ENCODE results near the gene TNFAIP3. TPM values are rescaled to one million over a fixed set of nuclear protein-coding genes. Genes with fewer than 3 reads are reported as not detected.

Gene TNFAIP3
- total and polyA plus RNA-seq, 2 experiments from 2014 or later: 73.4 to 141 TPM

DNA sequence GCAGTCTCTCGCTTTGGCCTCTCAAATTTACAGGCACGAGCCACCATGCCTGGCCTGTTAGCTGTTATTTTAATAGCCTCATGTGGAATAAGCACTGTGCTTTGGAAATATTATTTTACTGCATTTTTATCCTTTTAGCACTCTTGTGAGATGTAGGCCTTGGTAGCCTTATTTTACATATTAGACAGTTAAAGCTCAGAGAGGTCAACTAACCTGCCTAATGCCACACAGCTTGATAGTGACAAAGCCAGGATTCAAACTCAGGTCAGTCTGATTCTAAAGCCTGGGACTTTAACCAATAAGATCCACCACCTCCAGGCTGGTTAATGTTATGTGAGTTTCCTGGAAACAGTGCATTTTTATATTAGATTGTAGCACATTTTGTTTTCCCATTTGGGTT lies 9.5 kb downstream of the TNFAIP3 start:
- H4K20me1 ChIP-seq (ENCODE audit: insufficient read depth, poor library complexity, severe bottlenecking): no peaks in the 10 kb centered on the region
- H3K4me3 ChIP-seq: no peak overlapping the region
- H2AFZ ChIP-seq: no peak overlapping the region
- H3K36me3 ChIP-seq (replicated peaks; ENCODE audit: insufficient read depth, low read depth): peaks cover 6% of the 10 kb centered on the region
- 95% methylated on average over 2 of the region's 2 CpGs for WGBS (ENCODE audit: low lambda C conversion rate, missing lambda C conversion rate)
- H3K27ac ChIP-seq: no peak overlapping the region
- H3K9me2 ChIP-seq (replicated peaks; ENCODE audit: insufficient read depth): no peaks in the 10 kb centered on the region
- no peaks in the 10 kb centered on the region for H3K9me3 ChIP-seq (ENCODE audit: low read depth)
- H3K4me2 ChIP-seq: no peak overlapping the region
- H3K79me2 ChIP-seq: peaks cover 17% of the 10 kb centered on the region
- DNase-seq (ENCODE audit: low spot score): no peak
- TF ChIP-seq EZH2phosphoT487 (IDR thresholded peaks at IDR 0.05; ENCODE audit: low read depth, severe bottlenecking, unreplicated experiment) (no peak), EZH2 (IDR thresholded peaks at IDR 0.05; ENCODE audit: borderline replicate concordance) (no peak), CTCF (IDR thresholded peaks at IDR 0.05; ENCODE audit: poor library complexity) (no peak)
- H3K4me1 ChIP-seq (ENCODE audit: insufficient read depth): peaks cover 5% of the 10 kb centered on the region
- H3K27me3 ChIP-seq: no peaks in the 10 kb centered on the region

- no peak overlapping the region for H3K4me3 ChIP-seq
- no peaks in the 10 kb centered on the region for H3K27me3 ChIP-seq
- H3K27ac ChIP-seq: no peak overlapping the region
- no peaks in the 10 kb centered on the region for H4K20me1 ChIP-seq (ENCODE audit: insufficient read depth, poor library complexity, severe bottlenecking)
- no peak for DNase-seq (ENCODE audit: low spot score)
- H3K9me3 ChIP-seq (ENCODE audit: low read depth): no peaks in the 10 kb centered on the region
- peaks cover 12% of the 10 kb centered on the region for H3K79me2 ChIP-seq
- H3K36me3 ChIP-seq (replicated peaks; ENCODE audit: insufficient read depth, low read depth): peaks cover under 1% of the 10 kb centered on the region
- 89% methylated on average over 3 of the region's 3 CpGs for WGBS (ENCODE audit: low lambda C conversion rate, missing lambda C conversion rate)
- H2AFZ ChIP-seq: no peak overlapping the region
- TF ChIP-seq EZH2phosphoT487 (IDR thresholded peaks at IDR 0.05; ENCODE audit: low read depth, severe bottlenecking, unreplicated experiment): no peak
- no peak for TF ChIP-seq EZH2 (IDR thresholded peaks at IDR 0.05; ENCODE audit: borderline replicate concordance)
- TF ChIP-seq CTCF (IDR thresholded peaks at IDR 0.05; ENCODE audit: poor library complexity): no peak
- peaks cover 5% of the 10 kb centered on the region for H3K4me1 ChIP-seq (ENCODE audit: insufficient read depth)
- no peaks in the 10 kb centered on the region for H3K9me2 ChIP-seq (replicated peaks; ENCODE audit: insufficient read depth)
- H3K4me2 ChIP-seq: no peak overlapping the region
Observed at GRCh38 chr6:137877113-137877512, 10.1 kb downstream of the TNFAIP3 start.

GRCh38 chr6:137877606-137878005 lies 10.5 kb downstream of the TNFAIP3 start:
- 94% methylated on average over 5 of the region's 5 CpGs for WGBS (ENCODE audit: low lambda C conversion rate, missing lambda C conversion rate)
- Histone ChIP-seq H3K27me3 (no peaks in the 10 kb centered on the region), H3K36me3 (replicated peaks; ENCODE audit: insufficient read depth, low read depth) (no peaks in the 10 kb centered on the region)

DNA sequence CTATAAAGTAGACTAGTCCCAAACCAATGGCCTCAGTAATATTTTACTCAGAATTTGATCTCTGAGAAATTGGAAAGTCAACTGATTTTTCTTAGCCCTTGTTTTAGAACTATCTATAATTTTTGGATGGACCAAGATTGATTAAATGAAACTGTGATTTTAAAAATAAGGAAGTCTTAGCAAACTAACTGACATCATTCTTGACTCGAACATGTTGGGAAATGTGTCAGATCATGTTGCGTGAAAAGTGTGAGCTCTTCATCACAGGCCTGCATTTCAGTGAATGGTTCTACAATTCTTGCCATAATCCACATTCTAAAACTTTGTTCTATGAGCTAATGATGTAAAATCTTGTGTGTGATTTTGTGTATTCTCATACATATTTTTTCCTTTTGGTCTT lies 11.0 kb downstream of the TNFAIP3 start:
- Histone ChIP-seq H3K9me3 (ENCODE audit: low read depth) (no peaks in the 10 kb centered on the region), H3K79me2 (peaks cover 3% of the 10 kb centered on the region), H3K27me3 (no peaks in the 10 kb centered on the region), H3K9me2 (replicated peaks; ENCODE audit: insufficient read depth) (no peaks in the 10 kb centered on the region), H3K36me3 (replicated peaks; ENCODE audit: insufficient read depth, low read depth) (no peaks in the 10 kb centered on the region), H3K4me1 (ENCODE audit: insufficient read depth) (peaks cover 5% of the 10 kb centered on the region), H4K20me1 (ENCODE audit: insufficient read depth, poor library complexity, severe bottlenecking) (no peaks in the 10 kb centered on the region), H3K4me2 (no peak overlapping the region), H3K27ac (no peak overlapping the region), H3K4me3 (no peak overlapping the region), H2AFZ (no peak overlapping the region)
- WGBS (ENCODE audit: low lambda C conversion rate, missing lambda C conversion rate): 93% methylated on average over 2 of the region's 2 CpGs
- TF ChIP-seq CTCF (IDR thresholded peaks at IDR 0.05; ENCODE audit: poor library complexity): no peak
- TF ChIP-seq EZH2phosphoT487 (IDR thresholded peaks at IDR 0.05; ENCODE audit: low read depth, severe bottlenecking, unreplicated experiment): no peak
- TF ChIP-seq EZH2 (IDR thresholded peaks at IDR 0.05; ENCODE audit: borderline replicate concordance): no peak
- no peak for DNase-seq (ENCODE audit: low spot score)

More at GRCh38 chr6:137877606-137878005, 10.5 kb downstream of the TNFAIP3 start:
- no peak for DNase-seq (ENCODE audit: low spot score)
- Histone ChIP-seq H3K4me2 (no peak overlapping the region), H3K9me2 (replicated peaks; ENCODE audit: insufficient read depth) (no peaks in the 10 kb centered on the region), H3K79me2 (peaks cover 7% of the 10 kb centered on the region), H3K27ac (no peak overlapping the region), H4K20me1 (ENCODE audit: insufficient read depth, poor library complexity, severe bottlenecking) (no peaks in the 10 kb centered on the region), H3K4me1 (ENCODE audit: insufficient read depth) (peaks cover 5% of the 10 kb centered on the region), H3K9me3 (ENCODE audit: low read depth) (no peaks in the 10 kb centered on the region), H3K4me3 (no peak overlapping the region), H2AFZ (no peak overlapping the region)
- no peak for TF ChIP-seq EZH2phosphoT487 (IDR thresholded peaks at IDR 0.05; ENCODE audit: low read depth, severe bottlenecking, unreplicated experiment)

Data from hepatocyte (in vitro differentiated cells).